Ammon's horn (tissue), 1 donor: Measurements from ENCODE around the gene TMEM38A.
A peak's percentile ranks its signal among the peaks of the same experiment; 100 is the strongest.
"Not testable (repeated sequence)": the region's sequence is repeated elsewhere in the genome, so short reads cannot be mapped to it uniquely, and the experiment has no call there.

Experiments
- DNase-seq: peaks from one replicate; pipeline ENCODE4 v3.0.0-alpha.2; 2016; ENCODE audit warnings: low spot score

TMEM38A gene

DNA sequence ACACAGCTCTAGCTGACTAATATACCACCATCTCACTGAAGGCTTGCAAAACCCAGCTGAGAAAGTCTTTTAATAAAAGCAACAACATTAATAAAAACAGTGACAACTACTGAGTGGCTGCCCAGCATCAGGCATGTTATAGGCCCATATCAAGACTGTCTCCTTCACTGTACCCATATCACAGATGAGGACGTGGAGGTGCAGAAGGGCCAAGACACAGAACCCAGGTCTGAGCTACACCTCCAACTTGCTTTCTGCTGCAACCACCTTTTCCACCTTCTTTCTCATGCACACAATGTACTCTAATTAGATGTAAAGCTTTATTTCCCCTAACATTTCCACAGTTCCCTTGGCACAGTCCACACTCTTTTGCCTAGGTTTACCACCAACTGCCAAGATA, 22.3 kb upstream of the TMEM38A start:
- no peak for DNase-seq

DNA sequence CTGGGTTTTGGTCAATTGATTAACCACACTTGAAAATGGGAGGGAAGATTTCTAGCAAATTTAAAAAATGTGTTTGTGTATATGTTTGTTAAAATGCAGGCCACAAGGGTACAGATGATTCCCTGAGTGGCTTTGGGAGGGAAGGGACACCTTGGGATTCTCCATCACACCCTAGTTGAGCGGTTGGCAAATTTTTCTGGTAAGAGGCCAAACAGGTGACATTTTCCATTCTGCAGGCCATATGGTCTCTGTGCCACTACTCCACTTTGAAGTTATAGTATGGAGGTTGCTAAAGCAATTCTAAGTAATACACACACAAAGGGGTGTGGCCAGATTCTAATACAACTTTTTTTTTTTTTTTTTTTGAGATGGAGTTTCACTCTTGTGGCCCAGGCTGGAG, 20.0 kb upstream of the TMEM38A start:
- DNase-seq = no peak

DNA sequence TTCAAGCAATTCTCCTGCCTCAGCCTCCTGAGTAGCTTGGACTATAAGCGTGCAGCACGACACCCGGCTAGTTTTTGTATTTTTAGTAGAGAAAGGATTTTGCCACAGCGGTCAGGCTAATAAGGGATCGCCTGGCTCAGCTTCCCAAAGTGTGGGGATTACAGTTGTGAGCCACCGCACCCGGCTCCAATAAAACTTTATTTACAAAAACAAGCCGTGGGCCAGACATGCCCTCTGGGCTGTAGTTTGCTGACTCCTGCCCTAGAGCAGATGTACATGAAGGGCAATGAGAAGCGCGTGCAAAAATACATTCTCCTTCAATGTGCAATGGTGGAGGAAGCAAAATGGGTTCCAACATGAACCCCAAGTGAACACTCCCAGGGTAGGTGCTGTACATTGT, 19.2 kb upstream of the TMEM38A start:
- DNase-seq = no peak

DNA sequence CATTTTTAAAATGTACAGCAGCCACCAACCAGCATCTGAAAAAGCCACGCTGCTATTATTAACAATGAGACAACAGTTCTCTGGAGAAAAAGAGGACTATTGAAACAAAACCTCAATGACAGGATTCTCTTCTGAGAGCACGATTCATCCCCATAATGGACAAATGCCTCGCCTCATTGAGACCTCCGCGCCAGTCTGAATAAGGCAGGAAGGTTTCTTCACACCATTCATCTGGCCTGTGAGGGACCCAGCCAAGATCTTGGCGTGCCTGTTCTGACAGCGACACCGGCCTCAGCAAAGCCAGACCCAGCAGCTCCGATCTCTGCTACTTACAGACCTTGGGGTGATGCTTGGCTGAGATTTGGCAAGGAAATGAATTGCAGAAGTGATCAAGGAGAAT, 15.8 kb upstream of the TMEM38A start:
- peak; percentile 90 for DNase-seq

DNA sequence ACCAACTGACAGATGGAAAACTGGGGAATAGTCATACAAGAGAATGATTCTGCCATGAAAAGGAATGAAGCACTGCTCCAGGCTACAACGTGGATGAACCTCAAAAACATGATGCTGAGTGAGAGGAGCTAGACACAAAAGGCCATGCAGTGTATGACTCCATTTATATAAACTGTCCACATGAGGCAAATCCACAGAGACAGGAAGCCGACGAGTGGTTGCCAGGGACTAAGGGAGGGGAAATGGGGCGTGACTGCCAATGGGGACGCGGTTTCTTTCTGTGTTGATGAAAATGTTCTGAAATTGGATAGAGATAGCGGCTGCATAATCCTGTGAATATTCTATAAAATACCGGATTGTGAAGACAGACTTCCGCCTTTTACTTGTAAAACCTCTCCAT, 11.2 kb upstream of the TMEM38A start:
- no peak for DNase-seq

DNA sequence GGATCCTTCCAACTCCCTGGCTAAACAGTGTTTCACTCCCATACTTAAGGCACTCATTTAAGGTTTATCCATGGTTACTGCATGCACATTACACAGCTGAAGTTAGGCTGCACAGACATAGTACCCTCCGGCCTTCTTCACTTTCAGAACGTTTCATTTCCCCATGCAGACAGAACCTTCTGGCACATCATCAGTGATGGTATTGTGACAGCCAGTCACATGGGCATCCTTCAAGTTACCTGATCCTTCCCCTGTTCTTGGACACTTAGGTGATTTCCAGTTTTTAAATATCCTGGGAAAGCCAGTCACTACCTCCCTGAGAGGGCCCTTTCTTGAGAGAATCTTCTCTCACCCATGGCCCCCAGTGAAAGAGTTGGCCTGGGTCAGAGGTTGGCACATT, 10.1 kb upstream of the TMEM38A start:
- no peak for DNase-seq

DNA sequence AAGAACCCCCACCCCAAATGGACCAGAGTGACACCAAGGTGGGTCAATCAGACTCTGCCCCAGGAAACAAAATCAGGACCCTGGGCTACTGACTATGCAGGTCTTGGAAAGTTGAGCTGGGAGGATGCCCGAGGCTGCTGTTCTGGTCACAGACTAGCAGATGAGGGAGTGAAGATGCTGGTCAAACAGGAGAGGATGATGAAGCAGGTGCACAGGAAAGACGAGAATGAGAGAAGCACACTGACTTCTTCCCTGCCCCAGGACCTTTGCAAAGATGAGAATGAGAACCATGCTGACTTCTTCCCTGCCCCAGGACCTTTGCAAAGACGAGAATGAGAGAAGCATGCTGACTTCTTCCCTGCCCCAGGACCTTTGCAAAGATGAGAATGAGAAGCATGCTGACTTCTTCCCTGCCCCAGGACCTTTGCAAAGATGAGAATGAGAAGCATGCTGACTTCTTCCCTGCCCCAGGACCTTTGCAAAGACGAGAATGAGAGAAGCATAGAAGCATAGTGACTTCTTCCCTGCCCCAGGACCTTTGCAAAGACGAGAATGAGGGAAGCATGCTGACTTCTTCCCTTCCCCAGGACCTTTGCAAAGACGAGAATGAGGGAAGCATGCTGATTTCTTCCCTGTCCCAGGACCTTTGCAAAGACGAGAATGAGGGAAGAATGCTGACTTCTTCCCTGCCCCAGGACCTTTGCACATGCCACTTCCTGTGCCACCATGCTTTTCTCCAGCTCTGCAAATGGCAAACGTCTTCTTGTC, 9.3 kb upstream of the TMEM38A start:
- DNase-seq = not testable (repeated sequence)

DNA sequence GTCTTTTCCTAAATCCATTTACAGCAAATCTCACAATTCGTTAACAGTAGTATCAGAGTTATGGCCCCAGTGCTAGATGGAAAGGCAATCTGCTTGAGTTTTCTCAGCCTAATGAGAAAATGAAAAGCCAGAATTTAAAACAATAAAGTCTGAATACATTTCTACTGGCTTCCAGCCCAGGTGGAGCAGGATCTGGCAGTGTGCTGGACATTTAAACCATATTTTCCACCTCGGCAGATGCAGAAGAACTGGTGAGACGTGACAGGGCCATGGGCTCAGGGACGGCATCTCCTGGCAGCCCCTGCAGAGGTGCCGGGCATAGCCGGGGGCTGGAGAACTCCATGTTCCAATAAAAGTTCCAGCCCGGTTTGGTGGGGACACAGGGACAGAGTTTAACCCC, 8.1 kb upstream of the TMEM38A start:
- no peak for DNase-seq

DNA sequence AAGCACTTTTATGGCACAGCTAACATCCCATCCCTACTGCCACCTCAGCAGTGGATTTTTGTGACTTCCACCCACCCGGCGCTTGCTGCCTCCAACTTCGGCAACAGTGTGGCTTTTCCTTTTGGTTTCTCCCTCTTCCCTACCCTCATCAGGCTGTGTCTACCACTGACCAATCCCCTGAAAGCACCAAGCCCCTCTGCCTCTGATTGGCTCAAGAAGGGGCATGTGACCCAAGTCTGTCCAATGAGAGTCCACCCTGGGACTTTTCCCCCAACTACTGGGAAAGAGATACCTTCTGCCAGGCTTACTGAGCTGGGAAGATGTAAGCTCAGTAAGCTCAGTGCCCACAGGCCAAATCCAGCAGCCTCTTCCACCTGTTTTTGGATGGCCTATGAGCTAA, 6.8 kb upstream of the TMEM38A start:
- no peak for DNase-seq

DNA sequence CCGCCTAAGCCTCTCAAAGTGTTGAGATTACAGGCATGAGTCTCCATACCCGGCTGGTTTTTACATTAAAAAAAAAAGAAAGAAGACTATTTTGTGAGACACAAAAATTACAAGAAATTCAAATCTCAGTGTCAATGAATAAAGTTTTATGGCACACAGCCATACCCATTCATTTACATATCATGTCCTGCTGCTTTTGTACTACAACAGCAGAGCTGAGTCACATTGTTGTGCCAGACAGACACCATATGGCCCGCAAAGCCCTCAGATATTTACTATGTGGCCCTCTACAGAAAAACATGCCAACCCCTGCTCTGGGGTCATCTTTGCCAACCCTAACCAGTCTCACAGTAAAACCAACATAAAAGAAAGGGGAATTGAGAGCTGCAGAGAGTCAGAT, 6.3 kb upstream of the TMEM38A start:
- no peak for DNase-seq

DNA sequence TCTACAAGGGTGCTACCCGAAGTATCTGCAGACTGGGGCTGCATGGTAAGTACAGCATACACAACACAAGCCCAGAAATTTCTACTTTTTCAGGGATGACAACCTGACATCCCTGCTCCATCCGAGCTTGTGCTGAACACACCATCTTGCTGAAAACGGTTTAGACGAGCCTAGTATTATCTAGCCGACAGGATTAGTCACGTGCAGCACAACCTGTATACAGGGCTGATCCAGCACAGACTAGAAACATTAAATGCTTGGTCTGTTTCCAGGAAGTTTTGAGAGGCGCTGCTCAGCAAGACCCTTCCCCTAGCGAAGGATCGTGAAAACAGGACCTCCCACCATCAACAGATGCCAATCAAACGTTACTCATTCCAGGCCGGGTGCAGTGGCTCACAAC, 5.2 kb upstream of the TMEM38A start:
- DNase-seq = no peak

DNA sequence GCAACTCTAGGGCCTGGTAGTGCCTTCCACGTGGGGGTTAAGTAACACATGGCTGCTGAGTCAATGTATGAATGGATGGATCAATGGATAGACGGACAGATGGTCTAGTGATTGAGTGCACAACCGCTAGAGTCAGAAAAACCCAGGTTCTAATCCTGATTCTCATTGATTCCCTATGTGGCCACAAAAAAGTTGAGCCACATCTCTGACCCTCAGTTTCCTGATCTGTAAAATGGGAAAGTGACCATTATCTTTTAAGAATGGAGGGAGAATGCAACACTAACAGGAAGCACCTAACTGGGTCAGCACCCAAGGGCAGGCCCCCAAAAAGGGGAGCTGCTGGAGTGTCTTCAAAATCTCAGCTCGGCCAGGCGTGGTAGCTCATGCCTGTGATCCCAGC, 3.6 kb upstream of the TMEM38A start:
- peak; percentile 56 for DNase-seq

DNA sequence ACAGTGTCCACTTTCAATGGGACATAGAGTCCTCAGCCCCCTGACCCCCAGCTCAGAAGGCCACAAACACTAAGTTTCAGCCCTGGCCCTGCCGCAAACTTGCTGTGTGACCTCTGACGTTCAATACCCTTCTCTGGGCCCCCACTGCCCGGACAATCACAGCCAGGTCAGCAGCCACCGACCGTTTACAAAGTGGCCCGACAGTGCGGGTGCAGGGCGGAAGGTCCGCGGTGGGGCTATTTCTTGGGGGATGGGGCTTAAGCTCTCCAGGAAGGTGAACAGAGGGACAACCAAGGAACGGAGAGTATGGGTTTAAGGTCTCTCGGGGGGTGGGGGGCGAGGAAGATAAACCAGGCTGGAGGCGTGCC, 1.5 kb upstream of the TMEM38A start:
- no peak for DNase-seq

DNA sequence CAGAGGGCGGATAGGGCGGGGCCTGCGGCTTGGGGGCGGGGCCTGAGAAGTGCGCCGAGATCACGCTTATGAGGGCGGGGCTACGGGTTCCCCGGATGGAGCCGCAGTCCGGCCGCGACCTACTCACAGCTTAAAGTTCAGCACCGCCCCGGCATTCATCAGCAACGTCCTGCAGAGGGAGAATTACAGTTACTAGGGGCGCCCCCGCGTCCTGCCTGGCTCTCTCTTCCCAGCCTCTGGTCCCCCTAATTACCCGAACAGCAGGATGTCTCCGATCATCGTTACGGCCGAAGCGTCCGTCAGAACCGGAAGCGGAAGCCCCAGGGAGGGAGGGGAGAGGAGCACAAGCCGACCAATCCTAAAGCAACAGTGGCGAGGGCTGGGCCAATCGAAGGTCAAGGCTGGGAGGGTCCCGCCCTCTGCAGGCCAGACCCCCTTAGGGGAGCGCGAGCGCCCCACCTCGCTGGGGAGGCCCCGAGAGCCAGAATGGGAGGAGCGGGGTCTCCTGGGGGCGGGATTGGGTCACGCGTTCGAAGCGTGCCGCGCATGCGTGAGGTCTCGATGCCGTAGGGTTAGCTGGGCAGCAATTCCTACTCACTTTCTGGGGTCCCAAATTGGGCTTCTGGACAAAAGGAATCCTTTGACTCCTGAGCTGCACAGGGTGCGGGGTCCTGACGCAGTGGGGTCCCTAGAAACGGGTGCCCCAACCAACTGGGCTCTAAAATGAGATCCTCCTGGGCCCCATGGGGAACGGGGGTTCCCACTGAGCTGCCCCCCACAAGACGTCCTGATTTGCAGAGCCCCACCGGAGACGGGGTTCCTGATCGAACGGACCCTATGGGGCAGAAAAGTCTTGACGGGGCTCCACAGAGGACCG, 869 bp upstream of the TMEM38A start, which contains the start of gene SMIM7:
Gene SMIM7 (minus strand): TSS at position 313 of the 877 bp plus-strand sequence. CDS start 34 bp downstream, at position 279.
- peak; percentile 99 for DNase-seq

DNA sequence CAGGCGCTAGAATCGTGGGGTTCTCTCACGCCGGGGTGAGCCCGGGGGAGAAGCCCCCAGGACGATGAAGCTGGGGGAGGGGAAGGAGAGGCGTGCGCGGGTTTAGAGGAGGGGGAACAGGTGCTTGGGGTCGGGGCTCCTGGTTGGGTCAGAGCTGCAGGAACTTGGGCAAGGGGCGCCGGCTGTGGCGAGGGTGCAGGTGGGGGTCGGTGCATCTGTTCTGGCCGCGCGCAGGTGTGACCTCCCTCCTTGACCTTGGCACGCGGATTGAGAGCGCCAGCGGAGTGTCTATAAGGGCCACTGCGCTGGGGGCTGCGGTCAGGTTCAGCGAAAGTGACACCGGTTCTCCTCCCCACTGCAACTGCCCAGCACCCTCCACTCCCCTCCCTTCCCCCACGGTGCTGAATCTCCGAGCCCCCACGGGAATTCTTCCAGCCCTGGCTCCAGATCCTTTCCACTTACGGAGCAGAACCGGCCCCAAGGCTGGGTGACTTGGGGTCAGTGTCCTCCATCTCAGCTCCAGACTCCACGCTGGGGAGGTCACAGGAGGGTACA, 618 bp downstream of the TMEM38A start:
- peak; percentile 43 for DNase-seq

DNA sequence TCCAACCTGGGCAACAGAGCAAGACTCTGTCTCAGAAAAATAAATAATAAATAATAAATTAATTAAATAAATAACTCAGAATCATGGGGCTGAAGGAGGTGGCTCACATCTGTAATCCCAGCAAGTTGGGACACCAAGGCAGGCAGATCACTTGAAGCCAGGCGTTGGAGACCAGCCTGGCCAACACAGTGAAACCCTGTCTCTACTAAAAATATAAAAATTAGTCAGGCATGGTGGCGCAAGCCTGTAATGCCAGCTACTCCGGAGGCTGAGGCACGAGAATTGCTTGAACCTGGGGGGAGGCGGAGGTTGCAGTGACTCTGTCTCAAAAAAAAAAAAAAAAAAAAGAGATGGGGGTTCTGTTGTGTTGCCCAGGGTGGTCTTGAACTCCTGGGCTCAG, 7.2 kb downstream of the TMEM38A start:
- no peak for DNase-seq

DNA sequence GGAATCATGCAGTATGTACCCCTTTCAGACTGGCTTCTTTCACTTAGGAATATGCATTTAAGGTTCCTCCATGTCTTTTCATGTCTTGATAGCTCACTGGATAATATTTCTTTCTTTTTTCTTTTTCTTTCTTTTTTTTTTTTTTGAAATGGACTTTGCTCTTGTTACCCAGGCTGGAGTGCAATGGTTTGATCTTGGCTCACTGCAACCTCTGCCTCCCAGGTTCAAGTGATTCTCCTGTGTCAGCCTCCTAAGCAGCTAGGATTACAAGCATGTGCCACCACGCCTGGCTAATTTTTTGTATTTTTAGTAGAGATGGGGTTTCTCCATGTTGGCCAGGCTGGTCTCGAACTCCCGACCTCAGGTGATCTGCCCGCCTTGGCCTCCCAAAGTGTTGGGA, 7.8 kb downstream of the TMEM38A start:
- DNase-seq = not testable (repeated sequence)

DNA sequence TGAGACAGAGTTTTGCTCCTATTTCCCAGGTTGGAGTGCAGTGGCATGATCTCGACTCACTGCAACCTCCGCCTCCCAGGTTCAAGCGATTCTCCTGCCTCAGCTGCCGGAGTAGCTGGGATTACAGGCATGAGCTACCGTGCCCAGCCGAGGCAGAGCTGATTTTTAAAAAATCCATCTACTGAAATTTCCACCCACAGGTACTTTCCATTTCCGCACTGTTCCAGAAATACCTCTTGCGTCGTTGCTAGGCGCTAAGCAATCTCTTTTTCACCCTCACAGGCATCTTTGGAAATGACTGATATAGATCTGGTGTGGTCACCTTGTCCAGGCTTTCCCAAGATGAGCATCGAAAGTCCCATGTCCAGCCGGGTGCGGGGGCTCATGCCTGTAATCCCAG, 9.4 kb downstream of the TMEM38A start:
- DNase-seq = no peak

DNA sequence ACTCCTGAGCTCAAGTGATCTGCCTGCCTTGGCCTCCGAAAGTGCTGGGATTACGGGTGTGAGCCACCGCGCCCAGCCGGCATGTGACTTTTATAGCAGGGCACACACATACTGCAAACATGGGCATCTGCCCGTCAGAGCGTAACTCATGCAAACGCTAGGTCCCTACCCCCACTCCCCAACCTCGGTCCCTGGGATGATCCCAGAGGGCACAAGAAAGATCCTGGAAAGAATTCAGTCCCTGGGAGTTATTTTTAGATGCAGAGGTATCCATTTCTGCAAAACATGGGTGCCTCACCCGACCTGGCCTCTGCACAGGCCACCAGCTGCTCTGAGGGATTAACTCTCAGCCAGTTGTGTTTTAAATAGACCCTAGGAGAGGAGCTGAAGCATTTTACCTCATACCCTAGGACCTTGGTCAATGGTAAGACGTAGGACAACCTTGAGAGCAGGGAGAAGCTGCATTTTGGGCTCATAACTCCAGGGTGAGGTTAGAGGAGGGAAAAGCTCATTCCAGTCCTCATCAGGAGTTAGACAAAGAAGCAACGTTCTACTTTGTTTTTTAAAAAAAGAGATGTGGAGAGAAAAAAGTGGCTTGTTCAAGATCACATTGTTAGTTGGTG, 10.8 kb downstream of the TMEM38A start:
- DNase-seq = no peak

DNA sequence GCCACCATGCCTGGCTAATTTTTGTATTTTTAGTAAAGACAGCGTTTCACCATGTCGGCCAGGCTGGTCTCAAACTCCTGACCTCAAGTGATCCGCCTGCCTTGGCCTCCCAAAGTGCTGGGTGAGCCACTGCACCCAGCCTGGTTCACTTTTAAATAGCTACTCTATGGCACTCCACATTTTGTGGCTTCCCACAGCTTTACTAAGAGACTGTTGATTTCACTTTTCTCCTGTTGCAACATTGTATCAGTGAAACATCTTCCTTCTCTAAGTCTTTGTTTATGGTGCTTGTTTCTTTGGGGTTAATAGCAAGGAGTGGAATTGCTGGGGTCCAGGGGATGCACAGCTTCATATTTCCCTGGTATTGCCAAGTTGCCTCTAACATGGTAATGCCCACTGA, 12.3 kb downstream of the TMEM38A start:
- no peak for DNase-seq

DNA sequence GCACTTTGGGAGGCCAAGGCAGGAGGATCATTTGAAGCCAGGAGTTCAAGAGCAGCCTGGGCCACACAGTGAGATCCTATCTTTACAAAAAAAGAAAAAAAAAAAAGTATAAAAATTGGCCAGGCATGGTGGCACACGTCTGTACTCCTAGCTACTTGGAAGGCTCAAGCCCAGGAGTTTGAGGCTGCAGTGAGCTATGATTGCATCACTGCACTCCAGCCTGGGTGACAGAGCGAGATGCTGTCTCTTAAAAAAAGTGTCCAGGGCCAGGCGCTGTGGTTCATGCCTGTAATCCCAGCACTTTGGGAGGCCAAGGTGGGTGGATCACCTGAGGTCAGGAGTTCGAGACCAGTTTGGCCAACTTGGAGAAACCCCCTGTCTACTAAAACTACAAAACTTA, 12.9 kb downstream of the TMEM38A start:
- not testable (repeated sequence) for DNase-seq

DNA sequence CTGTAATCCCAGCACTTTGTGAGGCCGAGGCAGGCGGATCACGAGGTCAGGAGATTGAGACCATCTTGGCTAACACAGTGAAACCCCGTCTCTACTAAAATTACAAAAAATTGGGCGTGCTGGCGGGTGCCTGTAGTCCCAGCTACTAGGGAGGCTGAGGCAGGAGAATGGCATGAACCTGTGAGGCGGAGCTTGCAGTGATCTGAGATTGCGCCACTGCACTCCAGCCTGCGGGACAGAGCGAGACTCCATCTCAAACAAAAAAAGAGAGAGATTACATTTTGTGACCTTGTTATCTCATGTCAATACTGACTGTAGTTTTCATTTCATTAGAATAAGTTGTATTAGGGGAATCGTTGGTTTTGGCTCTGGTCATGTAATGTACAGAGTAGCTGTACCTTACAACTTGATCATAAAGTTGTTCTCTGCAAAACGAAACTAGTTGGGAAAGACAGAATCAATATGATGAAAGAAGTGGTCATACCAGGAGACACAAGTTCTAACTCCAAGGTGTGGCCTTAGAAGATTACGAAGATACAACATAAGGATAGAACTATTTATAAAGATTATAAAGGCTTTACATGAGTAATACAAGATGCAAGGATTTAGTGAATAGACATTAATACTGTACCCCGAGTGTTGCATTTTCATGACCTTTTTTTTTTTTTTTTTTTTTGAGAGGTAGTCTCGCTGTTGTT, 15.3 kb downstream of the TMEM38A start:
- no peak for DNase-seq
